DND-41 (cell line): Measurements from ENCODE around the gene GPR152.
"Not testable (repeated sequence)": the region's sequence is repeated elsewhere in the genome, so short reads cannot be mapped to it uniquely, and the experiment has no call there.

Experiments used
- ATAC-seq: fragments of 200-7000 bp; cut with Tn5 transposase; 3 replicates; pipeline ENCODE4 v1.9.1; 2021; ENCODE audit warnings: low read depth; ENCODE audit not compliant: insufficient read depth
- DNase-seq: peaks from one replicate; pipeline ENCODE4 v3.0.0-alpha.2; 2020
- H2AFZ ChIP-seq: 2 replicates; pipeline ENCODE4 v1.6.0; 2012; ENCODE audit warnings: low read depth, low read length
- H3K27ac ChIP-seq: 2 replicates; pipeline ENCODE4 v1.5.1; 2012; ENCODE audit warnings: low read length, inconsistent platforms
- H3K27me3 ChIP-seq: fragments of 200-600 bp; sonication (generic); 2 replicates; pipeline ENCODE4 v1.6.0; 2012; ENCODE audit warnings: low read length, mild to moderate bottlenecking, inconsistent platforms; ENCODE audit not compliant: insufficient read depth, poor library complexity
- H3K36me3 ChIP-seq: 2 replicates; pipeline ENCODE4 v1.5.1; 2012; ENCODE audit warnings: low read length, inconsistent platforms; ENCODE audit not compliant: insufficient read depth
- H3K4me1 ChIP-seq: 2 replicates; pipeline ENCODE4 v1.5.1; 2012; ENCODE audit warnings: mild to moderate bottlenecking, low read length; ENCODE audit not compliant: insufficient read depth
- H3K4me2 ChIP-seq: 2 replicates; pipeline ENCODE4 v1.6.0; 2012; ENCODE audit warnings: mild to moderate bottlenecking, moderate library complexity, low read length, inconsistent platforms; ENCODE audit not compliant: insufficient read depth
- H3K4me3 ChIP-seq, 2 experiments: fragments of 200-600 bp in 1 of 2; shearing (Covaris generic) in 1 of 2; 2 replicates each; pipeline ENCODE4 v1.5.1; 2012 to 2016; ENCODE audit warnings: inconsistent platforms in 2 of 2, low read length in 2 of 2, mild to moderate bottlenecking in 2 of 2, low read depth in 1 of 2, moderate library complexity in 1 of 2
- H3K79me2 ChIP-seq: 2 replicates; pipeline ENCODE4 v1.6.0; 2012; ENCODE audit warnings: low read length, inconsistent platforms; ENCODE audit not compliant: insufficient read depth
- H3K9ac ChIP-seq: 2 replicates; pipeline ENCODE4 v1.6.0; 2012; ENCODE audit warnings: low read depth, mild to moderate bottlenecking, inconsistent platforms, low read length, moderate library complexity
- H3K9me3 ChIP-seq: 2 replicates; pipeline ENCODE4 v1.5.1; 2012; ENCODE audit warnings: low read length, moderate library complexity, mild to moderate bottlenecking, inconsistent platforms; ENCODE audit not compliant: insufficient read depth, severe bottlenecking
- H4K20me1 ChIP-seq: 2 replicates; pipeline ENCODE4 v1.6.0; 2012; ENCODE audit warnings: low read length; ENCODE audit not compliant: insufficient read depth
- CTCF ChIP-seq: IDR thresholded peaks from 2 replicates; pipeline ENCODE4 v1.5.1; 2012; ENCODE audit warnings: borderline replicate concordance, low read length, moderate library complexity, mild to moderate bottlenecking; ENCODE audit not compliant: poor library complexity, severe bottlenecking; ENCODE audit errors: extremely low read depth
- EZH2 ChIP-seq: IDR thresholded peaks from 3 replicates; pipeline ENCODE4 v1.6.1; 2012; ENCODE audit warnings: borderline replicate concordance, low read depth, mild to moderate bottlenecking, moderate library complexity, low read length, inconsistent platforms; ENCODE audit not compliant: severe bottlenecking

GPR152 gene

GRCh38 chr11:67405688-67406339 is 46.7 kb downstream of the GPR152 start:
- Histone ChIP-seq H3K4me2 (peak overlapping the region; percentile 82), H3K9ac (peak overlapping the region; percentile 99), H3K36me3 (peaks cover 44% of the 10 kb centered on the region), H3K9me3 (no peaks in the 10 kb centered on the region), H3K27me3 (no peaks in the 10 kb centered on the region), H3K4me3 (peak overlapping the region in 1 of 2 experiments; percentile 86; a peak in 2 of 4 replicates), H3K27ac (peak overlapping the region; percentile 89), H3K79me2 (peaks cover 68% of the 10 kb centered on the region), H2AFZ (no peak overlapping the region), H3K4me1 (peaks cover 91% of the 10 kb centered on the region), H4K20me1 (peaks cover 6% of the 10 kb centered on the region)
- TF ChIP-seq CTCF, result no peak
- TF ChIP-seq EZH2, result no peak
- DNase-seq (no peak), ATAC-seq (no peak)

GRCh38 chr11:67405196-67405567 is 47.3 kb downstream of the GPR152 start:
- TF ChIP-seq CTCF (no peak), EZH2 (no peak)
- peaks cover 91% of the 10 kb centered on the region for H3K4me1 ChIP-seq
- no peak for ATAC-seq
- H3K9me3 ChIP-seq, result no peaks in the 10 kb centered on the region
- peak overlapping the region; percentile 82 for H3K4me2 ChIP-seq
- no peak overlapping the region for H2AFZ ChIP-seq
- DNase-seq, result no peak
- H3K27me3 ChIP-seq, result no peaks in the 10 kb centered on the region
- H3K36me3 ChIP-seq, result peaks cover 51% of the 10 kb centered on the region
- peak overlapping the region; percentile 99 for H3K9ac ChIP-seq
- peak overlapping the region in 1 of 2 experiments; percentile 86; a peak in 3 of 4 replicates for H3K4me3 ChIP-seq
- H4K20me1 ChIP-seq, result peaks cover 12% of the 10 kb centered on the region
- peak overlapping the region; percentile 89 for H3K27ac ChIP-seq
- peaks cover 75% of the 10 kb centered on the region for H3K79me2 ChIP-seq

GRCh38 chr11:67404515-67405195 is 47.9 kb downstream of the GPR152 start:
- H4K20me1 ChIP-seq, result peaks cover 15% of the 10 kb centered on the region
- no peaks in the 10 kb centered on the region for H3K27me3 ChIP-seq
- no peaks in the 10 kb centered on the region for H3K9me3 ChIP-seq
- peaks cover 80% of the 10 kb centered on the region for H3K79me2 ChIP-seq
- peaks cover 56% of the 10 kb centered on the region for H3K36me3 ChIP-seq
- peak overlapping the region; percentile 86 to 97 for H3K4me3 ChIP-seq
- peaks cover 90% of the 10 kb centered on the region for H3K4me1 ChIP-seq
- H3K9ac ChIP-seq, result peak overlapping the region; percentile 99
- peak overlapping the region; percentile 82 for H3K4me2 ChIP-seq
- TF ChIP-seq EZH2 (no peak), CTCF (no peak)
- DNase-seq (peak; percentile 65), ATAC-seq (no peak)
- peak overlapping the region; percentile 89 for H3K27ac ChIP-seq
- no peak overlapping the region for H2AFZ ChIP-seq

GRCh38 chr11:67403085-67403484 is 49.4 kb downstream of the GPR152 start:
- Histone ChIP-seq H4K20me1 (peaks cover 30% of the 10 kb centered on the region), H3K4me2 (peak overlapping the region; percentile 82), H3K9ac (peak overlapping the region; percentile 99), H3K36me3 (peaks cover 71% of the 10 kb centered on the region), H3K4me1 (peaks cover 90% of the 10 kb centered on the region), H3K27ac (peak overlapping the region; percentile 89), H3K79me2 (peaks cover 95% of the 10 kb centered on the region), H3K4me3 (peak overlapping the region; percentile 86 to 97; a peak in 2 of 4 replicates)
- H3K27me3 ChIP-seq, H3K9me3 ChIP-seq, H2AFZ ChIP-seq, DNase-seq, ATAC-seq: not testable (repeated sequence)

GRCh38 chr11:67402192-67402839 is 50.2 kb downstream of the GPR152 start:
- Histone ChIP-seq H3K9ac (peak overlapping the region; percentile 99), H3K4me2 (peak overlapping the region; percentile 82), H3K4me1 (peaks cover 90% of the 10 kb centered on the region), H3K27ac (peak overlapping the region; percentile 89), H4K20me1 (peaks cover 37% of the 10 kb centered on the region), H3K79me2 (peaks cover 95% of the 10 kb centered on the region), H3K4me3 (peak overlapping the region in 1 of 2 experiments; percentile 86; a peak in 1 of 4 replicates), H3K36me3 (peaks cover 72% of the 10 kb centered on the region)
- ATAC-seq, DNase-seq, H3K27me3 ChIP-seq, H2AFZ ChIP-seq, H3K9me3 ChIP-seq: not testable (repeated sequence)
